Nucleus accumbens (tissue), 56 donors: ENCODE results near the gene ZNF44.

Source experiments
- DNase-seq, 56 donors: peaks; one replicate each; lab custom pipeline; 2025; lab: John Stamatoyannopoulos, UW

Gene ZNF44

DNA sequence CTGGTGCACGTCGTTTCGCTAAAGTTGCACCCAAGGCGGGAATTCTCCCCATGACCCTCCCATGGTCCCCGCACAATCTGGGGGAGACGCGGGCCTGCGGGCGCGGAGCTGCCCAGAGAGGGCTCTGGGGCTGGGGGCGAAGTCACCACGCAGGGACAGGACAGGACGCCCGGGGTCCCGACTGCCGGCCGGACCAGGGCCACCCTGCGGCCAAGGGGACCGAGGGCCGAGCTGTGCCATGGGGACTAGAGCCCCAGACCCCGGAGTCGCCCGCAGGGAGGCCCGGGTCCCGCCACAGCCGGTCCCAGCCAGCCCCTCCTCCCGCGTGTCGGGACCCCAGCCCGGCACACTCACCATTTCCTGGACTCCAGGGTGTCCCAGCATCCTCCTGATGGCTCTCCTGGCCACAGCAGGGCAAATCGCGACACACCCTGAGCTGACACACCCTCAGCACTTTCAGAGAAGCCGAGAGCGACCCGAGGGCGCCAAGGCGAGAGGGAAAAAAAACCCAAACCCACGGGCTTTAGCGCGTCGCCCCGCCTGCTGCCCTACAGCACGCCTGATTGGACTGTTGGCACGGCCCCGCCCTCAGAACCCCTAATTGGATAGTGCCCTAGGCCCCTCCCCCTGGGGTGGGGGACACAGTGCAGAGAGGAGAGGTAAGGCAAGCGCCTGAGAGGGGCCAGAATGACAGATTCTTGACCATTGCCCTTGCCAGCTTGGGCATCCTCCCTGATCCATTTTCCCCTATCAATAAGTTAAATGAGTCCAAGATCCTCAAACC is 28.6 kb downstream of the ZNF44 start:
- DNase-seq = no peak

DNA sequence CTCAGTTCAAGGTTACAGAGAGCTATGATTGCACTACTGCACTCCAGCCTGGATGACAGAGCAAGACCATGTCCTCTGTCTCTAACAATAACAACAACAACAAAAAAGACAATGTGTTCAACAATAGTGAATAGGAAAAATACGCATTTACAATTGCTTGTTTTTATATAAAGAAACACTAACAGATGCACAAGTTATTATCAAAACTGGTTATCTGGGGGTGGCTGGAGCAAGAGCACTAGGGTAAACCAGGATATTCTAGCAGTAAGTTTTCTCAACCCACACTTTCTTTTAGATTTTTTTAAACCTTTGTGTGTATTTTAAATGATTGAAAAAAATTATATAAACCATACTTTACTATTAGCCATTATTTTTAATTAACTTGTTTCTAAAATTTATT is 33.1 kb downstream of the ZNF44 start:
- DNase-seq = no peak

- DNase-seq = no peak
Observed at GRCh38 chr19:12260861-12261260, 33.8 kb downstream of the ZNF44 start.

DNA sequence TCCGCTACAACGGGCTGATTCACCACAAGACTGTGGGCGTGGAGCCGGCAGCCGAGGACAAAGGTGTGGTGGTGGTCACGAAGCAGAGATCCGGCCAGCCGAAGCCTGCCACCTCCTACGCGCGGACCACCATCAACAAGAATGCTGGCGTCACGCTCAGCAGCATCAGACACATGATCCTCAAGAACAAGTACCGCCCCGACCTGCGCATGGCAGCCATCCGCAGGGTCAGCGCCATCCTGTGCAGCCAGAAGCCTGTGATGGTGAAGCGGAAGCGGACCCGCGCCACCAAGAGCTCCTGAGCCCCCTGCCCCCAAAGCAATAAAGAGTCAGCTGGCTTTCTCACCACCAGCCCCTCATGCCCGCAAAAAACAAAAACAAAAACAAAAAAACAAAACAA is 34.4 kb downstream of the ZNF44 start:
- no peak for DNase-seq

GRCh38 chr19:12255372-12255771 is 39.3 kb downstream of the ZNF44 start:
- DNase-seq = no peak

DNA sequence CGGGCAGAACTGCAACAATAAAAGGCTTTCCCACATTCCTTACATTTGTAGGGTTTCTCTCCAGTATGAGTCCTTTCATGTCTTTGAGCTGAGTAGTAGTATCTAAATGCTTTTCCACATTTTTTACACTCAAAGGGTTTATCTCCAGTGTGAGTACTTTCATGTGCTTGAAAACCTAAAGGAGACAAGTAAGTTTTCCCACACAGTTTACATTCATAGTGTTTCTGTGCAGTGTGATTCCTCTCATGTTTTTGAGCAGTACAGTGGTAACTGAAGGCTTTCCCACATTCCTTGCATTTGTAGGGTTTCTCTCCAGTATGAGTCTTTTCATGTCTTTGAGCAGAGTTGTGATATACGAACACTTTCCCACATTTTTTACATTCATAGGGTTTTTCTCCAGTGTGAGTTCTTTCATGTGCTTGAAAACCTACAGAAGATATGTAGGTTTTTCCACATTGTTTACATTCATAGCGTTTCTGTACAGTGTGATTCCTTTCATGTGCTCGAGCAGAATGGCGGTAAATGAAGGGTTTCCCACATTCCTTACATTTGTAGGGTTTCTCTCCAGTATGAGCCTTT is 47.0 kb downstream of the ZNF44 start:
- no peak for DNase-seq

- no peak for DNase-seq
Observed at GRCh38 chr19:12244370-12244769, 50.3 kb downstream of the ZNF44 start.

- DNase-seq = no peak
Observed at GRCh38 chr19:12237143-12237839, 57.4 kb downstream of the ZNF44 start.

- DNase-seq = no peak
Observed at GRCh38 chr19:12232961-12233360, 61.7 kb downstream of the ZNF44 start.

DNA sequence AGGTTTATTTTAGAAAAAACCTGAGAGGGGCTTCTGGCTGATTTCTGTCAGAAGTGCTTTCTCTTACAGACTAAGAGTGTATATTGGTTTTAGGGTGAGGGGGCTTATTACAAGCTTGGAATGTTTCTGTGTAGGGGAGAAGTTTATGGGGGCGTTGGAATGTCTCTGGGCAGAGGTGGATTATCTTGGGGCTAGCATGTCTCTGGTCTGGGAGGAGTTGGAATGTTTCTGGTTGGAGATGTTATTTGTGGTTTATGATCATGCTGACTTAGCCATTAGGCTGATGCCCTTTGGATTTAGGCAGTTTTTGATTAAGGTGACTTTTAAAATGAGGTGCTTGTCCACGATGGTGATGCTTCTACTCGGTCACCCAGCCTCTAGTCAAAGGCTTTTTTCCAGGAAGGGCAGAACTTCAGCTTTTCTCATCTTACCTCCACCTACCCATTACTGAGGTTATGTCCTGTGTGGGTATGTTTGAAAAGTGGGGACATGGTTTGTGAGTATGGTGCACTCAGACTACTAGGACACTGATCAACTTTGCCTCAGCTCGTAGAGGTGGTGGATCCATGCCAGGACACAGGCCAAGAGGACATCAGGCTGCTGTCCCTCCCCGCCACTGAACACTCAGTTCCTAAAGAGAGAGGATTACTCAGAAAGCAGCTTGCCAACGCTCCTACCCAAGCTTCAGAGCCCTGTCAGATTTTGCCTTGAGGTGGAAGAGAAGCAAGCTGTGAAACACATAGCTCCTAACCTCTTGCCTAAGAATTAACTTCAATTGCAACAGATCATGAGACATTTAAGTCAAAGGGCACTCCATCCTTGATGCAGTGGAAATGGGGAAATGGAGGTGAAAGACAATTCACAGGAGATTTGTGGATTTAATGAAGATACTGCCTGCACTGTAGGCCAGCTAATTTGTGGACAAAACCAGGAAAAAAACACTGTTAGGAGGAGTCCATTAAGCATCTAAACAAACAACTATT is 63.6 kb downstream of the ZNF44 start:
- no peak for DNase-seq

DNA sequence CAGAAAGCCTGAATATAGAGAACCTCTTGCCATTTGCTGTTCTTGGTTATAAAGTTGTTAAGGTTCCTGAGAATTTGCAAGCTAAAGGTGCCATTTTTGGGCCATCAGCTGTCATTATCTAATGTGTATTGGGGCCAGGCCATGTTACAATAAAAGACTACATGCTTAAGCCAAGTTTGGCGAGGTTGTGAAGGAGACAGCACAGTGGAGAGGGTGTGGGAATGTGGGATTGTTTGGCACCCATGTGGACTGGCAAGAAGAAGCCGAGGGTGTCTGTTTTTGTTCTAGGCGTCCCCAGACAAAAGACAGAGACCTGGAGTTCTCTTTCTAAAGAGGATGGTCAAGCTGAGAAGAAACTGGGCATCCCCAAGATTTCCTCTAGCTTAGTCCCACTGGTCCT is 64.7 kb downstream of the ZNF44 start:
- no peak for DNase-seq

DNA sequence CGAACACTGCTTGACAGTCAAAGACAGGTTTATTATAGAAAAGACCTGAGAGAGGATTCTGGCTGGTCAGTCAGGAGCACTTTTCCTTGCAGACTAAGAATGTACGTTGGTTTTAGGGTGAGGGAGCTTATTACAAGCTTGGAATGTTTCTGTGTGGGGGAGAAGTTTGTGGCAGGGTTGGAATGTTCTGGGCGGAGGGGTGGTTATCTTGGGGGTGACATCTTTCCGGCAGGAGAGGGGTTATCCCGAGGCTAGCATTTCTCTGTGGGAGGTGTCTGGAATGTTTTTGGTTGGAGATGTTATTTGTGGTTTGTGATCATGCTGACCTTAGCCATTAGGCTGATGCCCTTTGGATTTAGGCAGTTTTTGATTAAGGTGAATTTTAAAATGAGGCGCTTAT is 70.0 kb downstream of the ZNF44 start:
- no peak for DNase-seq

GRCh38 chr19:12222980-12223630 is 71.6 kb downstream of the ZNF44 start:
- no peak for DNase-seq
